ENCODE measurements around the gene NEDD9. TPM values are rescaled to one million over a fixed set of nuclear protein-coding genes. Genes with fewer than 3 reads are reported as not detected.

Gene NEDD9
- total RNA-seq, 1 donor: 32.9 TPM

GRCh38 chr6:11168091-11168635 is 64.3 kb downstream of the NEDD9 start:
- no peak for DNase-seq (ENCODE audit: insufficient read length, low spot score, missing footprints)
- no peaks in the 10 kb centered on the region for H4K20me1 ChIP-seq (ENCODE audit: insufficient read depth, low read length)

GRCh38 chr6:11166948-11167347 is 65.5 kb downstream of the NEDD9 start:
- Histone ChIP-seq H3K9me3 (ENCODE audit: low read depth, low read length) (no peaks in the 10 kb centered on the region), H3K4me2 (ENCODE audit: insufficient read depth, low read length) (no peak overlapping the region), H2AFZ (ENCODE audit: low read length) (no peak overlapping the region), H3K4me1 (ENCODE audit: insufficient read depth, low read length) (no peaks in the 10 kb centered on the region), H3K4me3 (ENCODE audit: insufficient read depth, low read length) (no peak overlapping the region), H3K27me3 (ENCODE audit: insufficient read depth, low read length) (no peaks in the 10 kb centered on the region), H3K79me2 (ENCODE audit: insufficient read depth, low read length) (no peaks in the 10 kb centered on the region), H3K27ac (ENCODE audit: low read depth, low read length) (no peak overlapping the region), H4K20me1 (ENCODE audit: insufficient read depth, low read length) (no peaks in the 10 kb centered on the region), H3K36me3 (ENCODE audit: insufficient read depth, low read length) (no peaks in the 10 kb centered on the region)
- TF ChIP-seq CTCF (IDR thresholded peaks at IDR 0.05; ENCODE audit: extremely low read depth, low read depth, low read length): no peak
- no peak for DNase-seq (ENCODE audit: insufficient read length, low spot score, missing footprints)

More at GRCh38 chr6:11168091-11168635, 64.3 kb downstream of the NEDD9 start:
- no peak overlapping the region for H3K27ac ChIP-seq (ENCODE audit: low read depth, low read length)
- H3K36me3 ChIP-seq (ENCODE audit: insufficient read depth, low read length): no peaks in the 10 kb centered on the region
- no peaks in the 10 kb centered on the region for H3K79me2 ChIP-seq (ENCODE audit: insufficient read depth, low read length)
- no peak overlapping the region for H2AFZ ChIP-seq (ENCODE audit: low read length)
- H3K27me3 ChIP-seq (ENCODE audit: insufficient read depth, low read length): no peaks in the 10 kb centered on the region
- no peak for TF ChIP-seq CTCF (IDR thresholded peaks at IDR 0.05; ENCODE audit: extremely low read depth, low read depth, low read length)
- no peaks in the 10 kb centered on the region for H3K9me3 ChIP-seq (ENCODE audit: low read depth, low read length)
- H3K4me3 ChIP-seq (ENCODE audit: insufficient read depth, low read length): no peak overlapping the region
- no peak overlapping the region for H3K4me2 ChIP-seq (ENCODE audit: insufficient read depth, low read length)
- no peaks in the 10 kb centered on the region for H3K4me1 ChIP-seq (ENCODE audit: insufficient read depth, low read length)

GRCh38 chr6:11164717-11165646 is 67.5 kb downstream of the NEDD9 start:
- TF ChIP-seq CTCF (IDR thresholded peaks at IDR 0.05; ENCODE audit: extremely low read depth, low read depth, low read length): no peak
- no peak overlapping the region for H2AFZ ChIP-seq (ENCODE audit: low read length)
- no peak overlapping the region for H3K4me2 ChIP-seq (ENCODE audit: insufficient read depth, low read length)
- no peak for DNase-seq (ENCODE audit: insufficient read length, low spot score, missing footprints)
- no peaks in the 10 kb centered on the region for H4K20me1 ChIP-seq (ENCODE audit: insufficient read depth, low read length)
- no peak overlapping the region for H3K27ac ChIP-seq (ENCODE audit: low read depth, low read length)
- H3K27me3 ChIP-seq (ENCODE audit: insufficient read depth, low read length): no peaks in the 10 kb centered on the region
- no peaks in the 10 kb centered on the region for H3K79me2 ChIP-seq (ENCODE audit: insufficient read depth, low read length)
- H3K4me3 ChIP-seq (ENCODE audit: insufficient read depth, low read length): no peak overlapping the region
- no peaks in the 10 kb centered on the region for H3K36me3 ChIP-seq (ENCODE audit: insufficient read depth, low read length)
- H3K9me3 ChIP-seq (ENCODE audit: low read depth, low read length): no peaks in the 10 kb centered on the region
- H3K4me1 ChIP-seq (ENCODE audit: insufficient read depth, low read length): peaks cover 5% of the 10 kb centered on the region

- Histone ChIP-seq H3K4me3 (ENCODE audit: insufficient read depth, low read length) (no peak overlapping the region), H2AFZ (ENCODE audit: low read length) (no peak overlapping the region), H3K4me1 (ENCODE audit: insufficient read depth, low read length) (peaks cover 5% of the 10 kb centered on the region), H3K79me2 (ENCODE audit: insufficient read depth, low read length) (no peaks in the 10 kb centered on the region), H3K27ac (ENCODE audit: low read depth, low read length) (no peak overlapping the region), H3K27me3 (ENCODE audit: insufficient read depth, low read length) (no peaks in the 10 kb centered on the region), H3K36me3 (ENCODE audit: insufficient read depth, low read length) (no peaks in the 10 kb centered on the region), H4K20me1 (ENCODE audit: insufficient read depth, low read length) (no peaks in the 10 kb centered on the region), H3K9me3 (ENCODE audit: low read depth, low read length) (no peaks in the 10 kb centered on the region), H3K4me2 (ENCODE audit: insufficient read depth, low read length) (no peak overlapping the region)
- no peak for TF ChIP-seq CTCF (IDR thresholded peaks at IDR 0.05; ENCODE audit: extremely low read depth, low read depth, low read length)
- DNase-seq (ENCODE audit: insufficient read length, low spot score, missing footprints): no peak
These were observed 68.5 kb downstream of the NEDD9 start for GRCh38 chr6:11163932-11164331.
